K562 (cell line): ENCODE data around the gene ABCA10. TPM values are rescaled to one million over a fixed set of nuclear protein-coding genes. Genes with fewer than 3 reads are reported as not detected.

Experiments used
- ATAC-seq: fragments of 200-7000 bp; cut with Tn5 transposase; 3 replicates; pipeline ENCODE4 v1.9.1; 2020; ENCODE audit warnings: moderate library complexity
- BruUV-seq: library from RNA; stranded (reverse); fragments of 400-500 nt; replicated peaks from 2 replicates; lab custom pipeline; 2021; lab: Mats Ljungman, UMichigan
- CTCF ChIA-PET: fragments of 300-600 bp; formaldehyde crosslinking; extraction: SDS; loops from one replicate; lab custom pipeline; 2021; ENCODE audit warnings: low intra/inter-chr PET ratio; lab: Yijun Ruan, JAX
- POLR2A ChIA-PET: fragments of 300-600, 350-650 bp; sonication (Branson Sonifier 250); formaldehyde crosslinking; extraction: SDS; loops from one replicate; lab custom pipeline; 2021; ENCODE audit warnings: antibody characterized with exemption, inconsistent platforms; lab: Yijun Ruan, JAX
- DNase-seq, 4 experiments: peaks; one replicate each; pipeline versions ENCODE4 v3.0.0 to v3.0.0-alpha.2; 2011 to 2018; ENCODE audit warnings: low spot score in 3 of 4, mixed read lengths in 3 of 4; ENCODE audit errors: extremely low read depth in 1 of 4
- FAIRE-seq: peaks from 2 replicates; lab custom pipeline; 2011; peaks lifted over from hg19 to GRCh38; lab: Jason Lieb, UNC
- H2AFZ ChIP-seq: 2 replicates; pipeline ENCODE4 v1.6.0; 2011; ENCODE audit warnings: low read depth, low read length, control low read depth, inconsistent platforms
- H3K27ac ChIP-seq: fragments of 200-600 bp; 3 replicates; pipeline ENCODE4 v1.8.0; 2011; ENCODE audit warnings: low read depth, mild to moderate bottlenecking, control low read depth, inconsistent platforms, low read length, moderate library complexity, mixed read lengths; ENCODE audit errors: extremely low read depth
- H3K27me3 ChIP-seq, 2 experiments: fragments of 300-600 bp in 1 of 2; 2 replicates in 1 of 2; 3 replicates in 1 of 2; pipeline versions ENCODE4 v1.6.0 to v1.8.0; 2011; ENCODE audit warnings: inconsistent platforms in 2 of 2, low read length in 2 of 2, mild to moderate bottlenecking in 1 of 2, mixed read lengths in 1 of 2, moderate library complexity in 1 of 2; ENCODE audit not compliant: control insufficient read depth in 2 of 2, insufficient read depth in 2 of 2
- H3K36me3 ChIP-seq: fragments of 300-600 bp; 3 replicates; pipeline ENCODE4 v1.8.0; 2011; ENCODE audit warnings: mild to moderate bottlenecking, low read length, inconsistent platforms; ENCODE audit not compliant: control insufficient read depth, insufficient read depth
- H3K4me1 ChIP-seq, 2 experiments: fragments of 200-600 bp in 1 of 2; replicated peaks in 1 of 2; 2 replicates in 1 of 2; 3 replicates in 1 of 2; pipeline versions ENCODE4 v1.5.1 to v1.8.0; 2011; ENCODE audit warnings: inconsistent platforms in 2 of 2, low read length in 2 of 2, mild to moderate bottlenecking in 1 of 2, mixed read lengths in 1 of 2, moderate library complexity in 1 of 2; ENCODE audit not compliant: control insufficient read depth in 2 of 2, insufficient read depth in 2 of 2
- H3K4me2 ChIP-seq: 2 replicates; pipeline ENCODE4 v1.6.1; 2011; ENCODE audit warnings: low read length, control low read depth, inconsistent platforms, mixed read lengths; ENCODE audit not compliant: insufficient read depth
- H3K4me3 ChIP-seq: fragments of 200-600 bp; sonication (generic), shearing (Covaris generic); 2 replicates; pipeline ENCODE4 v1.5.1; 2016; ENCODE audit warnings: control low read depth, inconsistent platforms
- H3K79me2 ChIP-seq: fragments of 200-600 bp; 3 replicates; pipeline ENCODE4 v1.8.0; 2011; ENCODE audit warnings: low read length, inconsistent platforms; ENCODE audit not compliant: control insufficient read depth, insufficient read depth
- H3K9ac ChIP-seq, 2 experiments: 2 replicates each; pipeline versions ENCODE4 v1.6.0 to v1.6.1; 2011; ENCODE audit warnings: low read depth in 2 of 2, low read length in 2 of 2, control low read depth in 1 of 2, inconsistent platforms in 1 of 2, mild to moderate bottlenecking in 1 of 2, mixed read lengths in 1 of 2; ENCODE audit not compliant: insufficient read depth in 1 of 2
- H3K9me1 ChIP-seq: one replicate; pipeline ENCODE4 v1.6.0; 2011; ENCODE audit warnings: inconsistent platforms, mild to moderate bottlenecking, low read length, moderate library complexity; ENCODE audit not compliant: control insufficient read depth, insufficient read depth
- H3K9me3 ChIP-seq: replicated peaks from 2 replicates; pipeline ENCODE4 v1.5.1; 2011; ENCODE audit warnings: low read depth, low read length, inconsistent platforms; ENCODE audit not compliant: control insufficient read depth, insufficient read depth
- H4K20me1 ChIP-seq: replicated peaks from 2 replicates; pipeline ENCODE4 v1.6.1; 2011; ENCODE audit warnings: low read length, inconsistent platforms, mixed read lengths; ENCODE audit not compliant: control insufficient read depth, insufficient read depth
- BCL6 ChIP-seq: fragments of 250-450 bp; sonication (Bioruptor Pico); IDR thresholded peaks from 2 replicates; pipeline ENCODE4 v1.4.0; 2020
- CCAR2 ChIP-seq: fragments of 200-400 bp; formaldehyde crosslinking; IDR thresholded peaks from 2 replicates; pipeline ENCODE4 v1.6.1; 2017; ENCODE audit warnings: mild to moderate bottlenecking, low read depth, low read length
- HMGN3 ChIP-seq: IDR thresholded peaks from 2 replicates; pipeline ENCODE4 v1.6.1; 2011; ENCODE audit warnings: borderline replicate concordance, low read depth, mild to moderate bottlenecking, mixed read lengths, low read length; ENCODE audit not compliant: insufficient read length; ENCODE audit errors: extremely low read depth
- KAT8 ChIP-seq: fragments of 450-650 bp; IDR thresholded peaks from 2 replicates; pipeline ENCODE4 v1.6.1; 2016; ENCODE audit warnings: low read depth, mild to moderate bottlenecking
- MAFG ChIP-seq: fragments of 450-650 bp; conservative IDR thresholded peaks from 2 replicates; pipeline ENCODE4 v1.6.1; 2016; ENCODE audit warnings: missing genetic modification characterization, missing compliant biosample characterization
- MEF2A ChIP-seq: IDR thresholded peaks from 2 replicates; pipeline ENCODE4 v1.6.1; 2011; ENCODE audit warnings: low read depth, mild to moderate bottlenecking, low read length, moderate library complexity; ENCODE audit not compliant: control insufficient read depth
- NFRKB ChIP-seq: fragments of 450-650 bp; IDR thresholded peaks from 2 replicates; pipeline ENCODE4 v1.6.1; 2016; ENCODE audit warnings: low read depth
- NR3C1 ChIP-seq: sonication (generic); formaldehyde crosslinking; IDR thresholded peaks from 2 replicates; pipeline ENCODE4 v1.8.1; 2022; ENCODE audit warnings: missing genetic modification reagents
- PHF8 ChIP-seq: fragments of 200-600 bp; sonication (generic); IDR thresholded peaks from 2 replicates; pipeline ENCODE4 v1.6.1; 2012; ENCODE audit warnings: mixed run types, mild to moderate bottlenecking, inconsistent platforms, low read length, moderate library complexity, borderline replicate concordance
- SUPT5H ChIP-seq: fragments of 450-650 bp; IDR thresholded peaks from 2 replicates; pipeline ENCODE4 v1.6.1; 2016
- ZBED1 ChIP-seq: IDR thresholded peaks from 2 replicates; pipeline ENCODE4 v1.6.1; 2014
- ZC3H8 ChIP-seq: fragments of 450-650 bp; IDR thresholded peaks from 2 replicates; pipeline ENCODE4 v1.6.1; 2017
- ZFX ChIP-seq: sonication (generic); formaldehyde crosslinking; IDR thresholded peaks from 2 replicates; pipeline ENCODE4 v1.8.0; 2022; ENCODE audit warnings: mild to moderate bottlenecking, missing genetic modification reagents, moderate library complexity
- ZNF124 ChIP-seq: sonication (generic); formaldehyde crosslinking; IDR thresholded peaks from 2 replicates; pipeline ENCODE4 v1.8.1; 2022; ENCODE audit warnings: missing genetic modification reagents
- ZNF644 ChIP-seq: fragments of 200-800 bp; sonication (Bioruptor generic); IDR thresholded peaks from 2 replicates; pipeline ENCODE4 v1.6.1; 2016; ENCODE audit warnings: low read depth, missing genetic modification characterization, missing compliant biosample characterization
- WGBS: fragments of 100-300 bp; shearing (Covaris generic); methylation state at CpG from one replicate; pipeline ENCODE4 v1.1.6; 2016; ENCODE audit warnings: low coverage, mixed read lengths; ENCODE audit not compliant: insufficient coverage; ENCODE audit errors: missing lambda C conversion rate; 5-methylcytosine and 5-hydroxymethylcytosine counted together
- in situ Hi-C: fragments of 300-500 bp; cut with MboI; formaldehyde crosslinking; loops from 4 replicates; pipeline ENCODE4 v1.15.0; 2018; ENCODE audit warnings: inconsistent platforms, mixed read lengths
- intact Hi-C: fragments of 100-400 bp; cut with micrococcal nuclease; formaldehyde crosslinking; loops from 2 replicates; pipeline ENCODE4 v1.14.2; 2022
- polyA plus RNA-seq, 8 experiments: library from polyadenylated mRNA; depleted of rRNA in 4 of 8; stranded (reverse) in 5 of 8; unstranded in 3 of 8; fragments of >200 nt; fragmentation: Nextera tagmentation in 2 of 8; fragmentation: Illumina TruSeq in 1 of 8; extraction: Ambion mirVana in 2 of 8; extraction: Trizol in 1 of 8; gene quantifications; 2 replicates each; pipeline versions ENCODE4 v1.2.1 to v1.2.3, GENCODE V29; 2011 to 2014; ENCODE audit warnings: inconsistent platforms in 1 of 8, missing spikeins in 1 of 8
- total RNA-seq, 7 experiments: library from RNA; depleted of rRNA in 6 of 7; stranded (reverse); fragments of >200 nt in 6 of 7; fragmentation: Illumina TruSeq in 2 of 7; extraction: Trizol in 2 of 7; gene quantifications; 2 replicates each; pipeline versions ENCODE4 v1.2.1 to v1.2.3, GENCODE V29; 2011 to 2021; ENCODE audit warnings: low replicate concordance in 1 of 7
- TF ChIP-seq, protein P1 (sequence below): fragments of 250-450 bp; sonication (Bioruptor Pico); IDR thresholded peaks from 2 replicates; pipeline ENCODE4 v1.6.1; 2021; ENCODE audit warnings: mild to moderate bottlenecking
- TF ChIP-seq, protein P2 (sequence below): fragments of 450-650 bp; formaldehyde crosslinking; IDR thresholded peaks from 2 replicates; pipeline ENCODE4 v1.4.0; 2022; ENCODE audit warnings: missing genetic modification characterization

The ABCA10 gene
- total and polyA plus RNA-seq, 9 of the 15 experiments (the other 6 are each of a cell fraction or from before 2014, with no cell fraction given) = 0.04 to 0.45 (median 0.15) TPM; not detected in 1

- ChIA-PET CTCF (interaction anchor here (0.8 kb wide), 1 partner anchor 479 kb away, joined by 3 read pairs; no protein-coding TSS in a partner anchor), POLR2A (no interaction called here)
- Histone ChIP-seq H3K27ac (no peak overlapping the region), H3K4me1 (no peaks in the 10 kb centered on the region; a peak in 1 of 5 replicates), H3K9me3 (no peaks in the 10 kb centered on the region), H3K4me2 (no peak overlapping the region), H3K79me2 (no peaks in the 10 kb centered on the region), H3K27me3 (no peaks in the 10 kb centered on the region), H3K9ac (no peak overlapping the region), H4K20me1 (no peaks in the 10 kb centered on the region), H2AFZ (peak overlapping the region; percentile 27; the same call in 1 of the 2 replicates), H3K4me3 (no peak overlapping the region), H3K36me3 (no peaks in the 10 kb centered on the region), H3K9me1 (no peaks in the 10 kb centered on the region)
- BruUV-seq = no TSS peak
- WGBS = 49% methylated on average over 4 of the region's 4 CpGs
- intact Hi-C loops = no loop called here
- ATAC-seq (no peak), DNase-seq (no peak), FAIRE-seq (no peak)
- TF ChIP-seq MEF2A (no peak), PHF8 (no peak), CCAR2 (no peak), HMGN3 (no peak), ZNF644 (tag) (no peak), KAT8 (no peak), SUPT5H (no peak), MAFG (tag) (no peak), NR3C1 (CRISPR knock-in tag) (no peak), ZC3H8 (no peak), BCL6 (CRISPR knock-in tag) (no peak), ZFX (CRISPR knock-in tag) (no peak), ZBED1 (no peak), ZNF124 (CRISPR knock-in tag) (no peak), NFRKB (no peak)
- TF ChIP-seq, protein P1, sequence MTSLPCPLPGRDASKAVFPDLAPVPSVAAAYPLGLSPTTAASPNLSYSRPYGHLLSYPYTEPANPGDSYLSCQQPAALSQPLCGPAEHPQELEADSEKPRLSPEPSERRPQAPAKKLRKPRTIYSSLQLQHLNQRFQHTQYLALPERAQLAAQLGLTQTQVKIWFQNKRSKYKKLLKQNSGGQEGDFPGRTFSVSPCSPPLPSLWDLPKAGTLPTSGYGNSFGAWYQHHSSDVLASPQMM (CRISPR knock-in tag) = no peak
- TF ChIP-seq, protein P2, sequence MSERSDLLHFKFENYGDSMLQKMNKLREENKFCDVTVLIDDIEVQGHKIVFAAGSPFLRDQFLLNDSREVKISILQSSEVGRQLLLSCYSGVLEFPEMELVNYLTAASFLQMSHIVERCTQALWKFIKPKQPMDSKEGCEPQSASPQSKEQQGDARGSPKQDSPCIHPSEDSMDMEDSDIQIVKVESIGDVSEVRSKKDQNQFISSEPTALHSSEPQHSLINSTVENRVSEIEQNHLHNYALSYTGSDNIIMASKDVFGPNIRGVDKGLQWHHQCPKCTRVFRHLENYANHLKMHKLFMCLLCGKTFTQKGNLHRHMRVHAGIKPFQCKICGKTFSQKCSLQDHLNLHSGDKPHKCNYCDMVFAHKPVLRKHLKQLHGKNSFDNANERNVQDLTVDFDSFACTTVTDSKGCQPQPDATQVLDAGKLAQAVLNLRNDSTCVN = no peak
- in situ Hi-C loops = no loop called here
Observed at GRCh38 chr17:69250641-69251040, 22.0 kb upstream of the ABCA10 start.
